Endothelial cell of umbilical vein (primary cell): ENCODE measurements around the gene GLRX2.

Experiments used
- CTCF ChIP-seq, 2 donors: IDR thresholded peaks; 1 replicate in 1 of 2; 2 replicates in 1 of 2; pipeline ENCODE4 v1.5.1; 2011; ENCODE audit warnings: low read length in 2 of 2, mild to moderate bottlenecking in 2 of 2, moderate library complexity in 2 of 2, control low read depth in 1 of 2, inconsistent platforms in 1 of 2, low read depth in 1 of 2; ENCODE audit not compliant: insufficient read depth in 1 of 2; ENCODE audit errors: extremely low read depth in 1 of 2
- POLR2A ChIP-seq: IDR thresholded peaks from 2 replicates; pipeline ENCODE4 v1.6.1; 2012; ENCODE audit warnings: low read depth, mild to moderate bottlenecking, control low read depth, low read length
- TF ChIP-seq, protein P1 (sequence below): IDR thresholded peaks from 2 replicates; pipeline ENCODE4 v1.6.1; 2011; ENCODE audit not compliant: insufficient read depth, insufficient read length

DNA sequence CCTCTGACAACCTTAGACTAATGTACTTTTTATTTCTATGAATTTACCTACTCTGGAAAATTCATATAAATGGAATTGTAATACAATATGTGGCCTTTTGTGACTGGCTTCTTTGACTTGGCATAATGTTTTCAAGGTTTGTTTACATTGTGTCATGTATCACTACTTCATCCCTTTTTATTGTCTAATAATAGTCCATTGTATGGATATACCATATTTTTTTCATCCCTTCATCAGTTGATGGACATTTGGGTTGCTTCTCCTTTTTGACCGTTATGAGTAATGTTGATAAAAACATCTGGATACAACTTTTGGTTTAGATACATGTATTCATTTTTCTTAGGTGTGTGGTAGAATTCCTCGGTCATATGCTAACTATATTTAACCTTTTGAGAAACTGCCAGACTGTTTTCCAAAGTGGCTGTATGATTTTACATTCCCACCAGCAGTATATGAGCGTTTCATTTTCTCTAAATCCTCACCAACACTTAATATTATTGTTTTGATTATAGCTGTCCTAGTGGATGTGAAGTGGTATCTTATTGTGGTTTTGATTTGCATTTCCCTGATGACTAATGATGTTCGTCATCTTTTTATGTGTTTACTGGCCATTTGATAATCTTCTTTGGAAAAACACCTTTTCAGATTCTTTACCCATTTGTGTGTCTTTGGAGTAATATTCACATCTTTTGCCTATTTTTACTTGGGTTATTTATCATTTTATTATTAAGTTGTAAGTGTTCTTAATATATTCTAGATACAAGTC is 42.3 kb downstream of the GLRX2 start:
- TF ChIP-seq, protein P1, sequence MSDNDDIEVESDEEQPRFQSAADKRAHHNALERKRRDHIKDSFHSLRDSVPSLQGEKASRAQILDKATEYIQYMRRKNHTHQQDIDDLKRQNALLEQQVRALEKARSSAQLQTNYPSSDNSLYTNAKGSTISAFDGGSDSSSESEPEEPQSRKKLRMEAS = no peak
- TF ChIP-seq CTCF (IDR thresholded peaks at IDR 0.05; ENCODE audit: extremely low read depth in 1 of 2, insufficient read depth in 1 of 2, low read depth in 1 of 2, low read length in 2 of 2) (no peak), POLR2A (no peak)
